ENCODE results near the gene TRAF3IP3. TPM values are rescaled to one million over a fixed set of nuclear protein-coding genes. Genes with fewer than 3 reads are reported as not detected.

Gene TRAF3IP3
- total RNA-seq, 1 experiment from 2014 or later: not detected

DNA sequence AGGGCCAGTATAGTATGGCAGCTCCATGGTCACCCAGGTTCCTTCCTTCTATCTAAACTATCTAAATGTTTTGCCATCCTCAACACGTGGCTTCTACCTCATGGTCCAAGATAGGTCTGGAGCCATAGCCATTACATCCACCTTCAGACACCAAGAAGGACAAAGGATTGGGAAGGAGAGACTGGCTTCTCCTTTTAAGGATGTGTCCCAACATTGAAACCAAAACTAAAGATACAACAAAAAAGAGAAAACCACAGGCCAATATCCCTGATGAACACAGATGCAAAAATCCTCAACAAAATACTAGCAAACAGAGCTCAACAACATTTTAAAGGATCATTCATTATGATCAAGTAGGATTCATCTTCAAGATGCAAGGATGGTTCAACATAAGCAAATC lies 26.4 kb upstream of the TRAF3IP3 start:
- Histone ChIP-seq H3K9me3 (no peaks in the 10 kb centered on the region), H3K36me3 (no peaks in the 10 kb centered on the region), H3K4me3 (no peak overlapping the region), H3K27me3 (peaks cover 7% of the 10 kb centered on the region)
- no peak for DNase-seq

DNA sequence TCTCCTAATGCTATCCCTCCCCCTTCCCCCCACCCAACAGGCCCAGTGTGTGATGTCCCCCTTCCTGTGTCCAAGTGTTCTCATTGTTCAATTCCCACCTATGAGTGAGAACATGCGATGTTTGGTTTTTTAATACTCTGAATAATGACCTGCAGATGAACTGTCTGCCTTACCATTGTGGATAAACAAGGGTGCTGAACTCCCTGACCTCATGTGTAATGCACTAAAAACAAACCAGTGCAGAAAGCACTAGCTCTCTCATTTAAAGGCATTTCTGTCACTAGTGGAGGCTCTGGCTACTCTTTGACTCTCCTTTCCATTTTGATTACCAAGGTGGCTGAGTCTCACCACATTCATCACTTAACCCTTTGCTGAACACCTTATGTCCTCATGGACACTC lies 23.1 kb upstream of the TRAF3IP3 start:
- no peaks in the 10 kb centered on the region for H3K36me3 ChIP-seq
- no peak overlapping the region for H3K4me3 ChIP-seq
- no peaks in the 10 kb centered on the region for H3K9me3 ChIP-seq
- DNase-seq: no peak
- H3K27me3 ChIP-seq: peaks cover 7% of the 10 kb centered on the region; the same call in 1 of the 2 replicates

- Histone ChIP-seq H3K36me3 (no peaks in the 10 kb centered on the region), H3K4me3 (no peak overlapping the region), H3K27me3 (peaks cover 7% of the 10 kb centered on the region; the same call in 1 of the 2 replicates), H3K9me3 (no peaks in the 10 kb centered on the region)
- DNase-seq: no peak
Observed at GRCh38 chr1:209733409-209734192, 22.3 kb upstream of the TRAF3IP3 start.

DNA sequence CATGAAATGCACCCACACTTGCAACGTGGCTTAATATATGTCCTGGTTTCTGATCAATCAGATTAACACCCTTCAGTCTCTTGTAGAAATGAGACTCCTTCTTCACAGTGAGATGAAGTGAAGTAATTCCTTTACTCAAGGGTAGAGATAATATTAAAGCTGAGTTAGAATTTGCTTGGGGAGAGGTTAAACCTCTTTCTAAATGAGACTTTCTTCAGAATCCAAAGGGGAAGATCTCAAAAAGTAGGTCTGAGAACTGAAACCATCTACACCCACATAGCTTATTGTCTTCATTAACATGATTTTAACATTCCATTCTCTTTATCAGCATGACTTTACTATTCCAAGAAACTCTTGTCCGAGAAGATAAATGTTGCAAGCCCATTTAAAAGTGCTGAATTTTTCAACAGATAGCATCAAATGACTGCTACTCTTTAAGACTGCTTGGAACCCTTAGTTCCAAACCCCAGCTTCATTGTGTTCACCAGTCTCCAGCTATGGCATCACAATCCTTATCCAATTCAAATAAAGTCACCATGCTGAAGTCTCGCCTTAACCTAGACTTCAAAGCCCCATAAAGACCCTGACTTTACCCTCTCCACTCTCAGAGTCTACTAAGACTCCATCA lies 19.2 kb upstream of the TRAF3IP3 start:
- Histone ChIP-seq H3K36me3 (no peaks in the 10 kb centered on the region), H3K27me3 (no peaks in the 10 kb centered on the region), H3K4me3 (no peak overlapping the region), H3K9me3 (no peaks in the 10 kb centered on the region)
- DNase-seq: no peak

DNA sequence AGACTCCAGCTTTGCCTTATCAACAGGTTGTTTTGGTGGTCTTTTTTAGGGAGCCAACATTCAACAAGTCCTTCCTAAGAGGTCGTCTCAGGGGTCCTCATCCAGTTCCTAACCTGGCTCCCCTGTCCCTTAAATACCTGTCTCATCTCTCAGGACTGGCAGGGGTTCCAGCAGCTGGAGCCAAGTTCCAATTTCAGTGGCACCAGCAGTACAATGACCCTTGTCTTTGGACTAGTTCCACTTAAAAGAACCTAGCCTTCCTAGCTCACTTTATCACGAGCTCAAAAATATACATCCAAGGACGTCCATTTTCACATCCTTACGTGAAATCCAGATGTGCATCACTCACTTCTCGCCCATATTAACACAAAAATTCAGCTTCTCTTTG lies 18.7 kb upstream of the TRAF3IP3 start:
- Histone ChIP-seq H3K36me3 (no peaks in the 10 kb centered on the region), H3K4me3 (no peak overlapping the region), H3K9me3 (no peaks in the 10 kb centered on the region), H3K27me3 (no peaks in the 10 kb centered on the region)
- DNase-seq: no peak

DNA sequence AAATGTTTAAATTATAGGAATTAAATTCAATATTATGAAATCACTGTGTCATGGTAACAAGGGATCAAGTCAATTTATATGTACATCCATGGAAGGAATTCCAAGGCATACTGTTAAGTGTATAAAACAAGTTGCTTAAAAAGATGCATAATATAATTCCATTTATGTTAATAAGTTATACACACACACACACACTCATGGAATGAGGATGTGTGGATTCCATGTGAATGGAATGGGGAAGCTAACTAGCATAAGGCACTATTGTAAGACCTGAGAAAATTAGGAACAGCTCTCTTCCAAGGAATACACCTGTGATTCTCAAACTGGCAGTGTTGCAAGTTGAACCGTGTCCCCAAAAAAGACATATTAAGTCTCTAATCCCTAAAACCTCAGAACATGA lies 17.6 kb upstream of the TRAF3IP3 start:
- H3K27me3 ChIP-seq: no peaks in the 10 kb centered on the region
- no peak for DNase-seq

GRCh38 chr1:209741193-209741592 lies 14.7 kb upstream of the TRAF3IP3 start:
- Histone ChIP-seq H3K27me3 (no peaks in the 10 kb centered on the region), H3K36me3 (no peaks in the 10 kb centered on the region), H3K9me3 (no peaks in the 10 kb centered on the region), H3K4me3 (no peak overlapping the region)
- no peak for DNase-seq

More for the DNA sequence above, 17.6 kb upstream of the TRAF3IP3 start:
- no peaks in the 10 kb centered on the region for H3K36me3 ChIP-seq
- no peak overlapping the region for H3K4me3 ChIP-seq
- no peaks in the 10 kb centered on the region for H3K9me3 ChIP-seq

- Histone ChIP-seq H3K9me3 (no peaks in the 10 kb centered on the region), H3K27me3 (no peaks in the 10 kb centered on the region), H3K36me3 (no peaks in the 10 kb centered on the region), H3K4me3 (no peak overlapping the region)
- DNase-seq: no peak
Observed at GRCh38 chr1:209741889-209742288, 14.0 kb upstream of the TRAF3IP3 start.

- H3K9me3 ChIP-seq: no peaks in the 10 kb centered on the region
Observed at GRCh38 chr1:209742409-209743144, 13.3 kb upstream of the TRAF3IP3 start.

GRCh38 chr1:209743145-209743482 lies 12.7 kb upstream of the TRAF3IP3 start:
- no peak overlapping the region for H3K4me3 ChIP-seq
- no peaks in the 10 kb centered on the region for H3K27me3 ChIP-seq
- H3K36me3 ChIP-seq: no peaks in the 10 kb centered on the region
- no peaks in the 10 kb centered on the region for H3K9me3 ChIP-seq
- peak; percentile 55 for DNase-seq

More at GRCh38 chr1:209742409-209743144, 13.3 kb upstream of the TRAF3IP3 start:
- Histone ChIP-seq H3K27me3 (no peaks in the 10 kb centered on the region), H3K4me3 (no peak overlapping the region), H3K36me3 (no peaks in the 10 kb centered on the region)
- no peak for DNase-seq

- no peak for DNase-seq
- Histone ChIP-seq H3K36me3 (no peaks in the 10 kb centered on the region), H3K4me3 (no peak overlapping the region), H3K27me3 (no peaks in the 10 kb centered on the region), H3K9me3 (no peaks in the 10 kb centered on the region)
Observed at GRCh38 chr1:209746451-209747165, 9.2 kb upstream of the TRAF3IP3 start.

GRCh38 chr1:209747580-209748262 lies 8.1 kb upstream of the TRAF3IP3 start:
- Histone ChIP-seq H3K27me3 (no peaks in the 10 kb centered on the region), H3K9me3 (no peaks in the 10 kb centered on the region), H3K4me3 (no peak overlapping the region), H3K36me3 (no peaks in the 10 kb centered on the region)
- peak; percentile 93 for DNase-seq

- Histone ChIP-seq H3K36me3 (no peaks in the 10 kb centered on the region), H3K27me3 (no peaks in the 10 kb centered on the region), H3K9me3 (no peaks in the 10 kb centered on the region), H3K4me3 (no peak overlapping the region)
- no peak for DNase-seq
Observed at GRCh38 chr1:209748620-209749019, 7.2 kb upstream of the TRAF3IP3 start.

DNA sequence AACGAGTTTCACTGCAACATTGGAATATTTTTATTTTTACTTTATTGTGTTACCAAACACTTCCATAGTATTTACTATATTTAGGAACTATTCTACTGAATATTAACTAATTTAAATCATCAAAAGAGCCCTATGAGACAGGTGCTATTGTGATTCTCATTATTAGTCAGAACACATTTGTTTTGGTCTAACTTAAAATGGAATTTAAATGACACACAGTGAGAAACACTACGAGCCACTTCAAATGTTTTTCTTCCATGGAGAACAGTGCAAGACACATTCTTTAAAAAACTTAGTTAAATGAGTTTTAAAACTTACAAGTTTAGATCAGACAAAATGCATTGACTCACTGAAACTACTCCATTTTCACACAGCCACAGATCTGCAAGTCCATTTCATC lies 6.6 kb upstream of the TRAF3IP3 start:
- Histone ChIP-seq H3K4me3 (no peak overlapping the region), H3K27me3 (no peaks in the 10 kb centered on the region), H3K9me3 (no peaks in the 10 kb centered on the region), H3K36me3 (no peaks in the 10 kb centered on the region)
- DNase-seq: no peak

- no peak for DNase-seq
- no peaks in the 10 kb centered on the region for H3K9me3 ChIP-seq
- H3K27me3 ChIP-seq: no peaks in the 10 kb centered on the region
- no peaks in the 10 kb centered on the region for H3K36me3 ChIP-seq
- no peak overlapping the region for H3K4me3 ChIP-seq
Observed at GRCh38 chr1:209749670-209750323, 6.1 kb upstream of the TRAF3IP3 start.

DNA sequence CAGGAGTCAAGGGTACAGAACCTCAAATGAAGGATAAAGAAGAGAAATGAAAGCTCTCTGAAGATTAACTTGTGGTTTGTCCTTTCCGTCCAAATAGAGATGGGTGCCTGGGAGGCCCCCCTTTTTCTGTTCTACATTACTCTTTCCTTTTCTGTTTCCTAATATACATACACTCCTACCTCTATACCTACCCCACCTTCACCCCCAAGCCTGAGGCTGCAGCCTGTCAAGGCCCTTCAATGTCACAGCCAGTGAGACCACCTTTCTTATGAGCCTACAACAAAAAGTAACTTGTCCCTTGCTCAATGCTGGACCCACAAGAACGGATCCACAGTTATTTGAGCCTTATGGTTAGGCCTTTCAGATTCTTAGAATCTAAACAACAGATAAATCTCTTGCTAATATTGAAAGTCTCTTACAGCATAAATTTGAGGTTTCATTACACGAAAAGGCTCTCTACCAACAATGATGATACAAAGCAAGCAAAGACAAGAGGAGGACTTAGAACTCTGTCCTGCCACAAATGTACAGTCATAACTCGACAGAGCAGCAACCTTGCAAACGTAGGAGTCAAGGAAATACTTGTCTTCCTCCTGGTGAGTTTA lies 4.1 kb upstream of the TRAF3IP3 start:
- no peak for DNase-seq
- no peak overlapping the region for H3K4me3 ChIP-seq
- H3K36me3 ChIP-seq: no peaks in the 10 kb centered on the region
- H3K9me3 ChIP-seq: no peaks in the 10 kb centered on the region
- no peaks in the 10 kb centered on the region for H3K27me3 ChIP-seq
